ENCODE results near the gene ARPC4. TPM values are rescaled to one million over a fixed set of nuclear protein-coding genes. Genes with fewer than 3 reads are reported as not detected.
A peak's percentile ranks its signal among the peaks of the same experiment; 100 is the strongest.

Gene ARPC4
- total RNA-seq, 2 donors from 2014 or later: 196 to 204 TPM

DNA sequence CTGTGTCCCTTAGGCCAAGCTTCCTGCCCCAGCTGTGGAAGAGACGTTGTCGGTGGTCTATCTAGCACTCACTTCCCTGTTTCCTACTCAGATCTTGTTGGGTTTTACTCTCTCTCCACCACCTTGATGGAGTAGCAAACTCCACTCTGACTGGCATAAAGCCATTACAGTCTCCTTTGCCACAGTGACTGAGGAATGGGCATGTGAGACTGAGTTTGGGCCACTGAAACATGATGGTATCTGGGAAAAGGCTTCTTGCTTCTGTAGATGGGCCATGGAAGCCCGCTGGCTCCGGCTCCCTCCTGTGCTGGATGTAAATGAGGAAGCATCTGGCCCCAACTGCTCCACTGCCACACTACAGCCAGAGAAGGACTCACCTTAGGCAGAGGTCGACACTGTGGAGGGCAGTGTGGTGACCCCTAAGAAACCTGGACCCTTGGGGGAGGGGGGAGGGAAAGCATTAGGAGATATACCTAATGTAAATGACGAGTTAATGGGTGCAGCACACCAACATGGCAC, 13.7 kb upstream of the ARPC4 start:
- H3K27me3 ChIP-seq (replicated peaks; ENCODE audit: insufficient read depth): no peaks in the 10 kb centered on the region
- DNase-seq (ENCODE audit: low spot score) (no peak), ATAC-seq (ENCODE audit: insufficient number of reproducible peaks, low FRiP score, low read depth) (no peak)
- no peaks in the 10 kb centered on the region for H3K9me3 ChIP-seq
- TF ChIP-seq, protein P1, sequence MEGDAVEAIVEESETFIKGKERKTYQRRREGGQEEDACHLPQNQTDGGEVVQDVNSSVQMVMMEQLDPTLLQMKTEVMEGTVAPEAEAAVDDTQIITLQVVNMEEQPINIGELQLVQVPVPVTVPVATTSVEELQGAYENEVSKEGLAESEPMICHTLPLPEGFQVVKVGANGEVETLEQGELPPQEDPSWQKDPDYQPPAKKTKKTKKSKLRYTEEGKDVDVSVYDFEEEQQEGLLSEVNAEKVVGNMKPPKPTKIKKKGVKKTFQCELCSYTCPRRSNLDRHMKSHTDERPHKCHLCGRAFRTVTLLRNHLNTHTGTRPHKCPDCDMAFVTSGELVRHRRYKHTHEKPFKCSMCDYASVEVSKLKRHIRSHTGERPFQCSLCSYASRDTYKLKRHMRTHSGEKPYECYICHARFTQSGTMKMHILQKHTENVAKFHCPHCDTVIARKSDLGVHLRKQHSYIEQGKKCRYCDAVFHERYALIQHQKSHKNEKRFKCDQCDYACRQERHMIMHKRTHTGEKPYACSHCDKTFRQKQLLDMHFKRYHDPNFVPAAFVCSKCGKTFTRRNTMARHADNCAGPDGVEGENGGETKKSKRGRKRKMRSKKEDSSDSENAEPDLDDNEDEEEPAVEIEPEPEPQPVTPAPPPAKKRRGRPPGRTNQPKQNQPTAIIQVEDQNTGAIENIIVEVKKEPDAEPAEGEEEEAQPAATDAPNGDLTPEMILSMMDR (IDR thresholded peaks at IDR 0.05): no peak
- no peak overlapping the region for H3K4me3 ChIP-seq
- H3K4me1 ChIP-seq (ENCODE audit: control insufficient read depth in 1 of 2, low read depth in 2 of 2): peaks cover 6 to 8% of the 10 kb centered on the region in 2 donors
- no peak overlapping the region for H3K27ac ChIP-seq
- peaks cover 25% of the 10 kb centered on the region for H3K36me3 ChIP-seq

DNA sequence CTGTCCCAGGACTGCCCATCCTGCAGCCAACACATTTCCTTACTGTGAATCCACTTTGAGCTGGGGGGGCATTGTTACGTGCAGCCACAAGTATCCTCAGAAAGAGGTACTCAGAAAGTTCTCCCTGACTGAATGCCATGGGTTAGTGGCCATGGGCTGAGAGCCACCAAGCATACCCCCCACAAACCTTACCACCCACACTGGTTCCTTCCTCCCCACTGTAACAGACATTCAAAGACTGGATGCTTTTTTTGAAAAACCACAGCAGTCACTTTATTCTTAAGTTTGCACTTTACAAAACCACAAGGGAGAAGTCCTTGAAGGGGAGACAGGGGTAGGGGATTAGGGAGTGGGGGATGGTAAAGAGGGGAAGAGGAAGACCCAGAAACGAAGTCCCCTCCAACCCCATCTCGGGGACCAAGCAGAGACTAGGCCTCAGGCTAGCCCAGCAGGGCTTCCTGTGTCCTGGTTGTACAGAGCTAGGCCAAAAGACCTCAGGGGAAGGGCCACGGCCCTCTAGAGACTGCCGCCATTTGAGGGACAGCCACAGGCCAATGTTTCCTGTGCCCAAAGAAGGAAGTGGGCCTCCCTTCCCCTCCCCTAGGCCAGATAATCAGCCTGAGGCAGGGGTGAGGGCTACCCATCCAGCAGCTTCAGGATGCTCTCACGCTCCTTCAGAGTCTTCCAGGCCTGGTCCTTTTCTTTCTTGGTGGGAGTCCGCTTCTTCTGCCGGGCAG, 13.0 kb upstream of the ARPC4 start:
- ATAC-seq (ENCODE audit: insufficient number of reproducible peaks, low FRiP score, low read depth): no peak
- H3K4me1 ChIP-seq (ENCODE audit: control insufficient read depth in 1 of 2, low read depth in 2 of 2): peaks cover 6 to 8% of the 10 kb centered on the region in 2 donors
- DNase-seq (ENCODE audit: low spot score): no peak
- peaks cover 26% of the 10 kb centered on the region for H3K36me3 ChIP-seq
- TF ChIP-seq, protein P1 (IDR thresholded peaks at IDR 0.05): no peak
- no peaks in the 10 kb centered on the region for H3K27me3 ChIP-seq (replicated peaks; ENCODE audit: insufficient read depth)
- no peaks in the 10 kb centered on the region for H3K9me3 ChIP-seq
- H3K27ac ChIP-seq: peak overlapping the region in 1 of 2 donors; percentile 36
- no peak overlapping the region for H3K4me3 ChIP-seq

DNA sequence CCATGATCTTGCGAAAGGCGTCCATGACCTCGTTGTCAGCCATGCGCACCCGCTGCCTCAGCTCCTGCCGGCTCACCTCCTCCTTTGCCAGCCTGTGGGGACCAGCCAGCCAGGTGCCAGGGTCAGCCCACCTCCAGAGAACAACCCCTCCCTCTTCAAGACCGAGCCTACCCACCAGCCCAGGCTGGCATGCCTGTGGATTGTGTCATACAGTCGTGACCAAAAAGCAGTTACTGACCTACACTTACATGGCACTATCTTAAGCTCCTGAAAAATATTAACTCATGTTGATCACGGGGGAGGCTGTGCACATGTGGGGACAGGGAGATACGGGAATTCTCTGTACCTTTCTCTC, 12.4 kb upstream of the ARPC4 start:
- Histone ChIP-seq H3K36me3 (peaks cover 26% of the 10 kb centered on the region), H3K27ac (peak overlapping the region in 1 of 2 donors; percentile 36)
- TF ChIP-seq, protein P1 (IDR thresholded peaks at IDR 0.05): no peak

DNA sequence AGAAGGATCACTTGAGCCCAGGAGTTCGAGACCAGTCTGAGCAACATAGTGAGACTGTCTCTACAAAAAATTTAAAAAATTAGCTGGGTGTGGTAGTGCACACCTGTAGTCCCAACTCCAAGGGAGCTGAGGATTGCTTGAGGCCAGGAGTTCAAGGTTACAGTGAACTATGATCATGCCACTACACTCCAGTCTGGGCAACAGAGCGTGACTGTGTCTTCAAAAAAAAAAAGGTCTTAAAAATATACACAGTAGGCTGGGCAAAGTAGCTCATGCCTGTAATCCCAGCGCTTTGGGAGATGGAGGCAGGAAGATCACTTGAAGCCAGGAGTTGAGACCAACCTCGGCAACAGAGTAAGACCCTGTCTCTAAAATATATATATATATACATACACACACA, 12.0 kb upstream of the ARPC4 start:
- peak overlapping the region in 1 of 2 donors; percentile 36 for H3K27ac ChIP-seq
- H3K9me3 ChIP-seq: no peaks in the 10 kb centered on the region
- TF ChIP-seq, protein P1 (IDR thresholded peaks at IDR 0.05): no peak
- H3K4me3 ChIP-seq: no peak overlapping the region
- H3K4me1 ChIP-seq (ENCODE audit: control insufficient read depth in 1 of 2, low read depth in 2 of 2): peaks cover 6 to 8% of the 10 kb centered on the region in 2 donors
- H3K27me3 ChIP-seq (replicated peaks; ENCODE audit: insufficient read depth): no peaks in the 10 kb centered on the region
- no peak for ATAC-seq (ENCODE audit: insufficient number of reproducible peaks, low FRiP score, low read depth)
- DNase-seq (ENCODE audit: low spot score): no peak
- H3K36me3 ChIP-seq: peaks cover 26% of the 10 kb centered on the region

More for the DNA sequence above, 12.4 kb upstream of the ARPC4 start:
- Histone ChIP-seq H3K27me3 (replicated peaks; ENCODE audit: insufficient read depth) (no peaks in the 10 kb centered on the region), H3K4me1 (ENCODE audit: control insufficient read depth in 1 of 2, low read depth in 2 of 2) (peaks cover 6 to 8% of the 10 kb centered on the region in 2 donors), H3K4me3 (no peak overlapping the region), H3K9me3 (no peaks in the 10 kb centered on the region)
- ATAC-seq (ENCODE audit: insufficient number of reproducible peaks, low FRiP score, low read depth) (no peak), DNase-seq (ENCODE audit: low spot score) (no peak)

DNA sequence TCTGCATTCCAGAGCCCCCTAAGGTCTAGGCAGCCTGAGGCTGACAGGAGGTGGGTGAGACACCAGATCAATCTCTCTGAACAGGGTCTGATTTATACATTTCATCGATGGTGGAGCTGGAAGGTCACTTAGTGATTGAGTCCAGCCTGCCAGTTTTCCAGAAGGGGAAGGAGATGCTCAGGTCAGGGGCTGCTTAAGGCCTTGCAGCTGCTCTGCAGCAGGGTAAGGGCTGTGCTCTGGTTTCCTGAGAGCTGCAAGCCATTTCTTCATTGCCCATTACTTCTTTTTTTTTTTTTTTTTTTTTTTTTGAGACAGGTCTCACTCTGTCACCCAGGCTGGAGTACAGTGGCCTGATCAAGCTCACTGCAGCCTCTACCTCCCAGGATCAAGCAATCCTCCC, 11.3 kb upstream of the ARPC4 start:
- H3K9me3 ChIP-seq: no peaks in the 10 kb centered on the region
- H3K36me3 ChIP-seq: peaks cover 26% of the 10 kb centered on the region
- H3K4me1 ChIP-seq (ENCODE audit: control insufficient read depth in 1 of 2, low read depth in 2 of 2): peaks cover 6 to 8% of the 10 kb centered on the region in 2 donors
- H3K4me3 ChIP-seq: no peak overlapping the region
- TF ChIP-seq, protein P1 (IDR thresholded peaks at IDR 0.05): no peak
- H3K27ac ChIP-seq: no peak overlapping the region
- ATAC-seq (ENCODE audit: insufficient number of reproducible peaks, low FRiP score, low read depth) (no peak), DNase-seq (ENCODE audit: low spot score) (no peak)
- no peaks in the 10 kb centered on the region for H3K27me3 ChIP-seq (replicated peaks; ENCODE audit: insufficient read depth)
